ENCODE results near the gene APMAP. TPM values are rescaled to one million over a fixed set of nuclear protein-coding genes. Genes with fewer than 3 reads are reported as not detected.
A peak's percentile ranks its signal among the peaks of the same experiment; 100 is the strongest.

Gene APMAP, protein sequence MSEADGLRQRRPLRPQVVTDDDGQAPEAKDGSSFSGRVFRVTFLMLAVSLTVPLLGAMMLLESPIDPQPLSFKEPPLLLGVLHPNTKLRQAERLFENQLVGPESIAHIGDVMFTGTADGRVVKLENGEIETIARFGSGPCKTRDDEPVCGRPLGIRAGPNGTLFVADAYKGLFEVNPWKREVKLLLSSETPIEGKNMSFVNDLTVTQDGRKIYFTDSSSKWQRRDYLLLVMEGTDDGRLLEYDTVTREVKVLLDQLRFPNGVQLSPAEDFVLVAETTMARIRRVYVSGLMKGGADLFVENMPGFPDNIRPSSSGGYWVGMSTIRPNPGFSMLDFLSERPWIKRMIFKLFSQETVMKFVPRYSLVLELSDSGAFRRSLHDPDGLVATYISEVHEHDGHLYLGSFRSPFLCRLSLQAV
- 68.7 and 72.4 TPM in 2 replicates for total RNA-seq

DNA sequence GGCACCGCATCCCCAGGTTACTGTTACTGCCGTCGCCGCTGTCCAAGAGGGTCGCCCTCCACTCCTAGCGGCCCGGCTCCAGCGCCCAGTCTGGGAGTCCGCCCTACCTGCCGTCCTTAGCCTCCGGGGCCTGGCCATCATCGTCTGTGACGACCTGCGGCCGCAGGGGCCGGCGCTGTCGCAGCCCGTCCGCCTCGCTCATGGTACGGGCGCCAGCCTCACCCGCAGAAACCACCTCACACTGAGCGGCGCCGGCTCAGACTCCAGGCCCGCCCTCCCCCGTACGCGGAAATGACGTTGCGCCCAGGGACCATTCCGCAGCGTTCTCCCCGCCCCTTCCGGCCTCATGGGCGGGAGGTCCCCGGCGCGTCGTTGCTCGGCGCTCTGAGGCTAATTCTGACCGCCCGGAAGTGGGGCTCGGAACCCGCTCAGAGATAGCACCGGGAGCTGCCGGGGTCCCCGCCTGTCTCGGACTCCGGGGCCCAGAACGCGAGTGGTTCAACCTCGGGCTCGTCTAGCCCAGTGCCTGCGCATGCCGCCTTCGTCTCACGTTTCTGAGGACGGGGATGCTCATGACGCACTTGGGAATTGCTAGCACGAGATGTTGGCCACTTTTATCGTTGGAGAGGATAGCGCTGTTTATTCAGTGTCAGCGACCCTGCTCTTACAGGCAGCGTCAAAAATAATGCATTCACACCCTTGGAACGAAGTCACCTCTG is at the start of gene APMAP:
Gene APMAP, minus strand, starts transcription at position 265 of the 719 bp plus-strand sequence. Its CDS starts 63 bp downstream, at position 202.
- peak; percentile 78 to 92 for DNase-seq (ENCODE audit: low read depth in 2 of 2)

DNA sequence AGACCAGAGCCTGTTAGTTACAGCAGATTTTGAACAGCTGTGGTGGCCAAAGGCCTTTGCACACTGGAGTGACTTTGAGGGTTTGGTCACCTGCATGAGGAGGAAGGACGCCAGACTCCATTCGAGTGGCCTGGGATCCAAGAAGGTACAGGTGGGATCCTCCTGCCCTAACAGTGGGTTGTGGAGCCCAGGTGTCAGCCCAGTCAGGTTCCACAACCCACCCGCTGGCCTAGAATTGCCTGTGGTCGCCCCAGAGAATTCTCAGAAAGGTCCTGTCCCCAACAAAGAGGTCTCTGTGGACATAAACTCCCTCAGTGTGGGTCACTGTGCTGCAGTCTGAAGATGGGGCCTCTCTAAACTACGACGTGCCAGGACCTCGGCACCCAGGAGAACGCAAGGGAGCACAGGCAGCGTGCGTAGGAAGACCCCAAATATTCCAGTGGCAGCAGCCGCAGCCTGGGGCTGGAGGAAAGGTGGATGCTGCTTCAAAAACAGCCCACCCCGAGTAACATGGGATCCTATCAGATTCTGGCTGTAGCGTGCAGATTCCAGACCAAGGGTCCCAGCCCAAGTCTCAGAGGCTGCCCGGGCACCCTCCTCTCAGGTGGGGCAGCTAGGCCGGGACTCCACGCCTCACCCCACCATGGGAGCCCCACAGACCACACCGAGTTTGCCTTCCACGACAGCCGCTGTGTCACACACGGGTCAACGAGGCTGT is 49.4 kb upstream of the APMAP start:
- no peak for DNase-seq (ENCODE audit: low read depth in 2 of 2)

DNA sequence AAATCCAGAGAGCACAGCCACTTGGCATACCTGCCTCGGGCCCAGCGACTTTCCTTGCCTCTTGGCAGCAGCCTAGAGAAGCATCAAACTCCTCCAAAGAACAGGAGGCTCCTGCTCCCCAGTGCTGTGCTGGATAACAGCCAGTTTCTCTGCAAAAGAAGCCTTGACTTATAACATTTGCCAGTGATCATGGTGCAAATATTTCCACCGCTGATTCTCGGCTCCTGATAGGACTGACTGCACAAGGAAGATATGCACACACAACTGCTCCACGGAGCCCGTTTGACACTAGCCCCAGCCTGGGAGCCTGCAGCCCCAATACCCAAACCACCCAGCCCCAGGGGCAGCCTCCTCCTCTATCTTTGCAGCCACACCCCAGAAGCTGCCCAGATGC is 47.9 kb upstream of the APMAP start:
- DNase-seq (ENCODE audit: low read depth in 2 of 2) = no peak

DNA sequence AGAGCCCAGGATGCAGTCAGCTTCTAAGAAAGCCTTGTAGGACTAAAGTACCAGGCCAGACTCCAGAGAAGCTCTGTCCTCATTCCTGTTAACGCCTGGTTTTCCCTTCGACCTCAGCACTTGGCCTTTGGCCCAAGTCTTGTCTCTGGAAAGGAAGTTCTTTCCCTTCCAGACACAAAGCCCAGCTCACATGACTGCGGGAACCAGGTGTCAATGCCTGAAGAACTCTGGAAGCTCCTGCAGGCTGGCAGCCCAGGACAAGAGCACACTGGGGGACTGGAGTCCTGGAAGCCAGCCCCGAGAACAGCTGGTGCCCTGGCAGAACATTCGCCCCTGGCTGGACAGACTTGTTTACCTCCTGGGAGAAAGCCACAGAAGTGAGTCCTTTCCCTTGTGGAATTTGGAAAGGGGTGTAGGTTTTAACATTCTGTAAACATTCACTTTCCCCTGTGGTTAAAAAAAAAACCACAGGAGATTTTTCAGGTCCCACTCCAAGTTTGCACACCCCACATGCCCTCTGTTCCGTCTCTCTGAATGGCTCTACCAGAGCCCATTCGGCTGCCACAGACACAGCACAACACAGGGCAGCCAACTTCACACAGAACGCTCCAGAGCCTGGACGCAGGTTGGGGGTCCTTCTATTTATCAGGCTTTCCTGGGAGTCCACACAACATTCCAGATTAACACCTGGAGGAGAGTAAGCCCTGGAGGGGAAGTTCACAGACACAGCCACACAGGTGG is 47.3 kb upstream of the APMAP start:
- peak in 1 of 2 donors; percentile 76 for DNase-seq (ENCODE audit: low read depth in 2 of 2)

- no peak for DNase-seq (ENCODE audit: low read depth in 2 of 2)
Observed at GRCh38 chr20:25038591-25039015, 46.1 kb upstream of the APMAP start.

GRCh38 chr20:25038103-25038410 is 45.5 kb upstream of the APMAP start:
- no peak for DNase-seq (ENCODE audit: low read depth in 2 of 2)

- DNase-seq (ENCODE audit: low read depth in 2 of 2) = no peak
Observed at GRCh38 chr20:25037288-25038102, 44.9 kb upstream of the APMAP start.

DNA sequence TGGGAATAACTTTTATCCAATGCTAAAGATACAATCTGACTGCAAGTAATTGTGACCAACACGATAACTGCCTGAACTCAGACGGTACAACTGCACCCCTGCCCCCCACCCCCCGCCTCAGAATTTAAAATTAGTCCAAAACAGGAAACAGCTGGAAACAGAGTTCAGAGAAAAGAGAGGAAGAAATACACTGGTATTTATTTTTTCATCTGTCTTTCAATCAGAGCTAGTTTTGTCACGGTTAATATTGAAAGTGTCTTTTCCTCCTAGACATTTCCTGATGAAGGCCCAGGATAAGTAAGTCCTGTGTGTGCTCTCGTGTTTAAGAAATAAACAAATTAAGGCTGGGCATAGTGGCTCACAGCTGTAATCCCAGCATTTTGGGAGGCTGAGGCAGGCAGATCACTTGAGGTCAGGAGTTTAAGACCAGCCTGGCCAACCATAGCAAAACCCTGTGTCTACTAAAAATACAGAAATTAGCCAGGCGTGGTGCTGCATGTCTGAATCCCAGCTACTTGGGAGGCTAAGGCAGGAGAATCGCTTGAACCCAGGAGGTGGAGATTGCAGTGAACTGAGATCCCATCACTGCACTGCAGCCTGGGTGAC is 43.9 kb upstream of the APMAP start:
- DNase-seq (ENCODE audit: low read depth in 2 of 2) = peak in 1 of 2 donors; percentile 82

DNA sequence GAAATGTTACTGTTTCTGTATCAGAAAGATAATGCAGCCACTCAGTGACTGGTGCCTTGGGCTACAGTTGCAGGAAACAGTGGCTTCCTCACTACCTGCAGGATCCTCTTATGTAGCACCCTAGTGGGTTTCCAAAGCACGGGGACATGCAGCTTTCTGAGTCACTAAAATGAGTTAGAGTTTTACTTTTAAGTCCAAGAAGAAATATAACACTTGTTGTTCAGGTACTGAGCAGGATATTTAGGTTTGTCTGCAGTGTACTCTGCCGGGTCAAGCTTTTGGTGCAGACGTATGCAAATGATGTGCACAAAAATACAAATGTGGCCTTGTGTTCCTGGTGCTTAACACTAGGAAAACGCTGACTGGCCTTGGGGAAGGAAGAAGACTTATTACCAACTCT is 43.4 kb upstream of the APMAP start:
- peak in 1 of 2 donors; percentile 59 for DNase-seq (ENCODE audit: low read depth in 2 of 2)

DNA sequence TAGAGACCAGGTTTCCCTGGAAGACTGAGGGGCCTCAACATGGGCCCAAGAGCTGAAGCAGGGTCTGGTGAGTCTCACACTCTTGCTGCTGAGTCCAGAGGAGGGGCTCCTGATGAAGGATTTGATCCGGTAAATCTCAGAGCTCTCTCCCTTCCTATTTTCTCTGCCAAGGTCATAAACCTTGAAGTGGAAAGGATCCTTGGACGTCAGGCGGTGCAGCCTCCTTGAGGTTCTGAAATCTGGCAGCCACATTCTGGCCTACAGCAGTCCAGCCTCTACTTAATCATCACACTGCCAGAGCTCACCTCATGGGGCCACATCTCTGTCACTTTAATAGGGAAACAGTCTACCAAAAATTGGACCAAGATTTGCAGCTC is 41.4 kb upstream of the APMAP start:
- DNase-seq (ENCODE audit: low read depth in 2 of 2) = no peak

DNA sequence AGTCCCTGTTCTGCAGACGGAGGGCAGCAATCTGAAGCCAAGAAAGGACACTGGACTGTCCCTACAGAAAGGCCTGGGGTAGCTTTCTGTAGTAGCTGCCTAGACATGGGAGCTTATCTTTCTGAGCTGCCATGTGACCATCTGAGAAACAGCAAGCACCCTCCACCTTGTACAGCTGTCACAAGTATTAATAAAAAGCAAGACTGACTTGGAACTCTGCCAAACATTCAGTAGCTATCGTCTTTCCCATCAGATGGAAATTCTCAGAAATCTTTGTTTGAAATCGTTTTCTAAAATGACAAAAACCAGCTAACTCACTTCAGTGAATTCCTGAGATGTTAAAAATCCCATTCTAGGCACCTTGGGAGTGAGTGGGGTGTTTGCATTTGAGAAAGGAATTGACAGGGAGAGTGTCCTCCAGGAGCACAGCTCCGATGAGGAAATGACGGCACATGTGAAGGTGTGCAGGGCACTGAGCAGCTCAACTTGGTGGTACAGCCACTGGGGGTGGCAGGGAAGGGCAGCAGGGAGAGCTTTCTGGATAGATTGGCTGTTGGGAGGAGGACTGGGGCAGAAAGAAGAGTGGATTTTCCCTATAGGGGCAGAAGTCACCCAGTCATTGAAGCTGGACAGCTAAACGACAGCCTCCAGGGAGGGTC is 40.8 kb upstream of the APMAP start:
- DNase-seq (ENCODE audit: low read depth in 2 of 2) = peak in 1 of 2 donors; percentile 44

DNA sequence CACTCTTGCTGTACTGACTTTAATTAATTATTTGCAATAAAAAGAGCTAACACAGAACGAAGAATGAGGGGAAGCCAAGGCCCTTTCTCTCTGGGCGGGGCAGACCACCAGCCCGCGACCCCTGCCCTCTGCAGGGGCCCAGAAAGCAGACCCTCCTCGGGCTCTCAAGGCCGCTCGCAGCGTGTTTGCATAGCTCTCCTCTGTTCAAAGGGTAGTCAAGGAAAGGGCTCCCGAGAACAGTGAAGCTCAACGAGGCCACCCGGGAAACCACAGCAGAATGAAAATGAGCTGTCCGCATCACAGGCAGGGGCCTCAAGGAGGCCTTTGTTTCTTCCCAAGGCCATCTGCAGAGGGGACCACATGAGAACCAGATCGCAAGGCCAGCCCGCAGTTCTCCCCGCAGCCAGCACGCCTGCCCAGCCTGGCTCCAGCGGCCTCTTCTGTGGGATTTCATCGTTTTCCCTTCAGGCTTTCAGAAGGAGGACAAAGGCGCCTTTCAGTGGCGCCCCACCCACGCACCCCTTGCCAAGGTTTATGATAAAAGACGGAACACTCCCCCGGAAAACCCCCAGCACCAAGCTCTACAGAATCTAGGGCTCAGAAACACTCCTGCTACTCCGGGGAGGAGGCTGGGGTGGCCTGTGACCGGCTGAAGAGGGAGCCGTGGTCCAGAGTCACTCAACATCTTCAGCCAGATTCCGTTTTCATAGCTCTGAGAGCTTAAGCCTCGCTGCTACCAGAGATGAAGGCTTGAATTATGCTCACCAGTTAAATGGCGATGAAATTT is 40.1 kb upstream of the APMAP start:
- DNase-seq (ENCODE audit: low read depth in 2 of 2) = no peak

- no peak for DNase-seq (ENCODE audit: low read depth in 2 of 2)
Observed at GRCh38 chr20:25032065-25032477, 39.5 kb upstream of the APMAP start.

- DNase-seq (ENCODE audit: low read depth in 2 of 2) = no peak
Observed at GRCh38 chr20:25031241-25031640, 38.7 kb upstream of the APMAP start.

GRCh38 chr20:25030649-25031207 is 38.2 kb upstream of the APMAP start:
- DNase-seq (ENCODE audit: low read depth in 2 of 2) = no peak

DNA sequence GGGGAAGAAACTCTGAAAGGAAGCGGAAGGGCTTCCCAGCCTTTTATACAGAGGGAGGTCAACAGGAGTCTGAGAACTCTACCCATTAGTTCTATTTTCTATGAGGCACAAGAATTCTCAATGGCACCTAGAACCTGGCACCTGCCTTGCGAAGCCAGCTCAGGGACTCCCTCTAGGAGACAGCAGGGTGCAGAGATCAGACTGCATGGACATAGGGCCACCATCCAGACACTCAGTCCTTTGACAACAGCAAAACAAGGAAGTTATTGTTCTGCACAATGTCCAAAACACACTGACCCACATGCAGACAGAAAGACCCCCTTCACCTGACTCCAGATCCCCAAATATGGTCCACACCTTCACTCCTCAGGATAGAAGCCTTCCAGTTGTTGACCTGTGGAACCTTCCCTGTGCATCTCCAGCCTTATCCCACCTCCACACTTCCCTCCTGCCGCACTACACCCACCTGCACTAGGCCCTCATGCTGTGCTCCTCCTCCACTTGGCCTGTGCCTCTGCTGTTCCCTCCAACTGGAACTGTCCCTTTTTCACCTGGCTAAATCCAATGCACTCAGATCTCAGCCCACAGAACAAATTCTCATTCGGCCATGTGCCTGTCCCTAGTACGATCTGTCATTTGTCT is 37.6 kb upstream of the APMAP start:
- no peak for DNase-seq (ENCODE audit: low read depth in 2 of 2)

DNA sequence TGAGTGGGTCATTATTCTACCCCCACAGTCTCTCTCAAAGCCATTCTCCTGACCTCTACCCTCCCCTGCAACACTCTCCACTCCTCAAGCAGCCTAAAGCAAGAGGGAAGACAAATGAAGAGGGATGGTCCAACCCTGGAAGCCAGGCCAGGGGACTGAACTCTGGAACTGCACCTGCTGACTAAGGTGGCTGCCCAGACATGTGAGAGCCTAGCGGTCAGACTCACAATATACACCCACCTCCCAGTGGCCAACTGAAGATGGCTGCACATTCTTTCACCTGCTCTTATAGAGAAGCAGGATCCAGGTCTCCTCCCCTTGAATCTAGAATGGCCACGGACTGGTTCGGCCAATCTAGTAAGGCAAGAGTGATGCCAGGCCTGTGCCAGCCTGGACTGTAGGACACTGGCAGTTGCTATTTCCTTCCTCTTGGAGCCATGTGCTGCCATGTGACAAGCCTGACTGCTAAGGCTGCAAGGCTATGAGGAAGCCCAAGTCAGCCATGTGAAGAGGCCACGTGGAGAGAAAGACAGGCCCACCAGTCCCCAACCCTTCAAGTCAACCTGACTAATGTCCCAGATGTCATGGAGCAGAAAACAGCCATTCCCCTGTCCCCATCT is 33.5 kb upstream of the APMAP start:
- no peak for DNase-seq (ENCODE audit: low read depth in 2 of 2)

Data from dermis microvascular lymphatic vessel endothelial cell (primary cell).